GM21619 (cell line): Measurements from ENCODE around the gene MBD1.
"Not testable (repeated sequence)": the region's sequence is repeated elsewhere in the genome, so short reads cannot be mapped to it uniquely, and the experiment has no call there.

ENCODE experiments used
- ATAC-seq: cut with Tn5 transposase; IDR thresholded peaks from one replicate; pipeline ENCODE4 v1.9.1; 2021; ENCODE audit not compliant: unreplicated experiment

MBD1 gene

DNA sequence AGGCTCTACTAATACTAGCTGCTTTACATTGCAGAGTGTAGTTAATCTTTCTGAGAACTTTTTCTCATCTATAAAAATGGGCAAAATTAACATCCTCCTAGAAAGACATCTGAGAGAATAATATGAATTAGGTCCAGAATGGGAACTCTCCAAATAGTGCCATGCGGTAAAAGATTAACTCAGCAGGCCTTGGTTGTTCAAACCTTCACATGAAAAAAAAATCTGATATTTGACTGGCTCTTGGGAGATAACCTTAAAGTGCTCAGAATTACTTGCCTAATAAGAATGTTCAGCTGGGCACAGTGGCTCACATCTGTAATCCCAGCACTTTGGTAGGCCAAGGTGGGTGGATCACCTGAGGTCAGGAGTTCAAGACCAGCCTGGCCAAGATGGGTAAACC, 11.7 kb upstream of the MBD1 start:
- no peak for ATAC-seq

- no peak for ATAC-seq
Observed at GRCh38 chr18:50289108-50289443, 7.8 kb upstream of the MBD1 start.

DNA sequence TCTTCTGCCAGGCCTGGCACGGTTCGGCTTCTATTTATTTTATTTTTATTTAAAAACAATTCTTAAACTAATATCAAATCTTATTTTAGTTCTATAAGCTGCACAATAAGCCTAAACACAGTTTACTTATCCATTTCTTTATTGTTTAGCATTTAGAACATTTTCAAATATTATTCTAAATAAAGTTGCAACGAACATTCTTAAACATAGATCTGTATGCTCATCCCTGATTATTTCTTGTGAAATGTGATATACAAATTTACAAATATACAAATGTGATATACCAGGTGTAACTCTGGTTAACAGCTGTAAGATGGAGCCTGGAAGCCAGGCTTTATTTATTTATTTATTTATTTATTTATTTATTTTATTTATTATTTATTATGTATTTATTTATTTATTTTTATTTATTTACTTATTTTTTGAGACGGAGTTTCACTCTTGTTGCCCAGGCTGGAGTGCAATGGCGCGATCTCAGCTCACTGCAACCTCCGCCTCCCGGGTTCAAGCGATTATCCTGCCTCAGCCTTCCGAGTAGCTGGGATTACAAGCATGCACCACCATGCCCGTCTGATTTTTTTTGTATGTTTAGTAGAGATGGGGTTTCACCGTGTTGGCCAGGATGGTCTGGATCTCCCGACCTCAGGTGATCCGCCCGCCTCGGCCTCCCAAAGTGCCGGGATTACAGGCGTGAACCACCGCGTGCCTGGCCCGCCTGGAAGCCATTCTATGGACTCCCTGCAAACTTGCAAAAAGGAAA, 7.2 kb upstream of the MBD1 start:
- not testable (repeated sequence) for ATAC-seq

GRCh38 chr18:50287441-50288347, 6.4 kb upstream of the MBD1 start, which contains the start of gene CXXC1:
CXXC1 (minus strand) TSS chr18:50287692; CDS start chr18:50287589, 103 bp downstream.
- ATAC-seq, result peak; percentile 91

GRCh38 chr18:50287028-50287440, 5.7 kb upstream of the MBD1 start:
- no peak for ATAC-seq

DNA sequence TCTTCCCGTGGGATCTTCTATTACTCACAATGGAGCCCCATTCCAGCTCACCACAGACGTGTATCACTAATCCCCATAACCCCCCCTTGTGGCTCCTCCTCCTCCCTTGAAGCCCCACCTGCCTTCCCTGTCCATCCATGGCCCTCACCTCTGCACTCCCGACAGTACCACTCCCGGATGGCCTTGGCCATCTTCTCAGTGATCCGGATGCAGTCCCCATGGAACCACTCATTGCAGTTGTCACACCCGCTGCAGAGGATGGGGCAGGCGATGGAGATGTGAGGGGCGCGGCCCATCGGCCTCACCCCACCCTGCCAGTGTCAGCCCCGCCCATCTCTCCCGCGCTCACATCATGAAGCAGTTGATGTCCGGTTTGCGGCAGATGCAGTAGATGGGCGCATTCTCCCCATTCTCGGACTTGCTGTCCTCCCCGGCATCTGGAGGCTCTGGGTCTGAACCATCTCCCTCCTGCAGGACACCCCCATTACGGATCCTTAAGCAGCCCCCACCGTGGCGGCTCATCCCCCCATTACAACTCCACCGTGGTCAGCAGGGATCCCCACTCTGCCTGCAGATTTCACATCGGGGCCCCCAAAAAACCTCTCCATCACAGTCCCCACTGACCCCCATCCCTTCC, 5.2 kb upstream of the MBD1 start:
- no peak for ATAC-seq

DNA sequence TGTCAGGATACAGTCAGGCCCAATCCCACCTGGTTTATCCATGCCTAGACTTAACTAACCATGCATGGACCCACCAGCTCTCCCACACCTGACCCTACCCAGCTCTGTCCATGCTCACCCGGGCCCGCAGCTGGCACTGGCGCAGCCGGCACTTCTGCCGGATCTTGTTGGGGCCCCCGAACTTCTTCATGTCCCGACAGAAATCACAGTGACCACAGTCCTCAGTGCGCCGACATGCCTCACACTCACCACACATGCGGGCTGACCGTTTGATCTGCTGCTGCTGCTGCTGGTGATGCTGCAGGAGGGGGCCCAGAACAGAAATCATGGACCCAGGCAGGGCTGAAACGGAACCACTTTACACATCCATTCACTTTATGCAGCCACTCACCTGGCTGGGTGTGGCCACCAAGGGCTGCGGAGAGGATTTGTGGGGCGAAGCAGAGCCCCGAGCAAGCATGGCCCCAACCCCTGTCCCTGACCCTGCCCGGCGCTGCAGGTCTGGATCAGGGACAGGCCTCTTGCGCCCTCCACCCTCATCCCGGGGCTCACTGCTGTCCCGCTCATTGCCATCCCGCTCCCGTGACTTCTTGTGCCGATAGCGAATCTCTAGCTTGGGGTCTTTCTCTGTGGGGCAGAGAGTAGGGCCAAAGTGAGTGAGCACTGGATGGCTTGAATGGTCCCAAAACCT, 4.5 kb upstream of the MBD1 start:
- ATAC-seq, result no peak

DNA sequence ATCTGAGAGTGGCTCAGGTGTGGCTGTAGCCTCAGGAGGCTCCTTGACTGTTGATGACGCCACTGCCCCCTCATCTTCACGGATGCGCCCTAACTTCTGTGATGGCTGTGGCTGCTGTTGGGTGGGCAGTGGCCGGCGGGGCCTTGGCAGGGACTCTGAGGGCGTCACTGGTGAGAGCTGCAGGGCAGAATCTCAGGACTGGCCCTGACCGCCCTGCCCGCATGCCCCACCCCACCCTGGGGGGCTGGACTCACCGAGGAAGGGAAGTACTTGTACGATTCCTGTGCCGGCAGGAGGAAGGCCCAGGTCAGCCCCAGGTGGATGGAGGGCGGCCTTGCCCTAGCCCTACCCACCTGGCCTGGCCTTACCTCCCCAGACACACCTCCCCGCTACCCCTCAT, 3.7 kb upstream of the MBD1 start:
- ATAC-seq, result no peak

- no peak for ATAC-seq
Observed at GRCh38 chr18:50284255-50284885, 3.0 kb upstream of the MBD1 start.

GRCh38 chr18:50283469-50284209, 2.3 kb upstream of the MBD1 start:
- ATAC-seq, result no peak

DNA sequence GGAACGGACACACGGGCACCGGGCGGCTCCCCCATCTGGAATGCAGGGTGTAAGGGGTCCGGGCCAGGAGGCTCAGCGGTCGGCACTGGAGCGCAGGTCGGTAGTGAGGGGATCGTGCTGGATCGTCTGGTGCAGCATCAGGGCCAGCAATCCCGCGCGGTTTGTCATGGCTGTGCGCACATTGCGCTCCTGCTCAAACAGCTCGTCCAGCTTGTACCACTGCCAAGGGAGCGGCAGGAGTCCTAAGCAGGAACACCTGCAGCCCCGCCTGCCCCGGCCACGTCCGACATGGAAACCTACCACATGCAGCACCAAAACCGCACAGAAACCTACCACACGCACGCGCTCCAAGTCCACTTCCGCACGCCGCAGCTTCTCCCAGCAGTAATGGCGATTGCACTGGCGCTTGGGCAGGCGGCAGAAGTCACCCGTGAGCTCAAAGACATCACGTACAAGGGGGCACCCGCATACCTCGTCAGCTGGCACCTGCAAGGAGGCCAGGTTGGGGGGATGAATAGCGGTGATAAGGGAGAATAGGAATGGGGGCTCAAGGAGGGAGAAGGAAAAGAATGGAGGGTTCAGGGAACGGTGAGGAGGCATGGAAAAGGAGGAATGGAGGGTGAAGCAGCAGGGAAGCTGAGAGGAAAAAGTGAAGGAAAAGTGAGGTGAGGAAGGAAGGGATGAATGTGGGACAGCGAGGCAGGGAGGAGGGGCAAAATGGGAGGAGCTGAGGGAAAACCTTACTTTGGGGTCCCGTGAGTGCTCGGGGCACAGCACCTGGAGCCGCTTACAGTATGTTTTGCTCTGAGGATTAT, 1.4 kb upstream of the MBD1 start:
- no peak for ATAC-seq

DNA sequence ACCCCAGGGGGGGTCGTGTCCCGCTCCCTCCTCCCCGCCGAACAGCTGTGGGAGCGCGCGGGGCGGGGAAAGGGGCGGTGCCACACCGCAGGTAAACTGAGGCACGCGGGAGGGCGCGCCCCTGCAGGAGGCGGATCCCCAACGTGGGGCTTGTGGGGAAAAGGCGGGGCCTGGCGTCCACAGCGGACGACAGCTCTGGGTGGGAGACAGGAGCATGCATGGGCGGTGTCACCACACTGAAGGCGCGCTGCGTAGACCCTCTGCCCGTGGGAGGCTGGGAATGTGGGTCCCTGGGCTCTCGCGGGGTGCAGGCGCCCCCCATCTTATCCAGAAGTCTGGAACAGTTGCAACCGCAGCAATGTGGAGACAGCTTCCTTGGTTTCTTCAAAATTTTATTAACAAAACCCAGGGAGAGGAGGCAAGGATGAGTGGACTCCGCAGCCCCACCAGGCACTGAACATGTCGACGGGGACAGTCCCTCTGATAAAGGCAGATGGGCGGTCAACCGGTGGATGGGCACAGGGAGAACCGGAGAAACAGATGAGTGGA, 723 bp upstream of the MBD1 start:
- ATAC-seq, result no peak

- no peak for ATAC-seq
Observed at GRCh38 chr18:50280707-50281294, 522 bp downstream of the MBD1 start.

DNA sequence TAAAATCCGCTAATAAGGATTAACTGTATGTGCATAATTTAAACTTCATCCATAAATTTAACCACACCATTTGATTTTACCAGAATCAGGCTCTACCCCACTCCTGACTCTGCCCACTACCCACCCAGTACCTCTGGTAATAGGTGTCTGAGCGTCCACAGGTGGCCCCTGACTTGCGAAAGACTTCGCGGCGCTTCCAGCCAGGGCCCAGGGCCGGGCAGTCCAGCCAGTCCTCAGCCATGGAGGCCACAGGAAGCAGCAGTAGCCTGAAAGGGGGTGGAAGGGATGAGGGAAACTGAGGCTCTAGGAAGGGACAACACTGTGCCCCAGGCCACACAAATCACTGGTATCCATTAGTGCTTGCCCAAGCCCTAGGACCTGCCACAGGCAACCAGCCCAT, 1.6 kb downstream of the MBD1 start:
- no peak for ATAC-seq

GRCh38 chr18:50277942-50278341, 3.4 kb downstream of the MBD1 start:
- ATAC-seq, result no peak

GRCh38 chr18:50276452-50276851, 4.9 kb downstream of the MBD1 start:
- ATAC-seq, result no peak

DNA sequence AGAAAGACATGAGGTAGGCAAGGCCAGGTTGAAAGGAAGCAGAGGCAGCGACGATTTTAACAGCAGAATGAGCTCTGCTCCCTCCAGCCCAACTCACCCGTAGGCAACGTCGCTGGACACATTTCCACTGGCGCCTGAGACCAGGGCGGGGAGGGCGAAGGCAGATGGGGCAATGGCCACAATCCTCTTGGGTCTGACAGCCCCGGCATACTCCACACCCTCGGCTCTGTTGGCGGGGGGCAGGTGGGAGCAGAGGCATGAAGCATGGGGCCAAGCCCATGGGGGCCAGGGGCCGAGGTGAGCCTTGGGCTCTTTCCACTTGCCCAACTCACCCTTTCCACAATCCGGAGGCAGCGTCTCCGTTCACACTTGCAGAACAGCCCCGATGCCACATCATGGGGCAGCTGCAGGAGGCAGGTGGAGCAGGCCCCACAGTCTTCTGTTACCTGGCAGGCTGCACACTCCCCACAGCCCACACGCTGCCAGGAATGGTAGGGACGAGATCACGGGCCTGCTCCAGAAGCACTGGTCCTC, 5.8 kb downstream of the MBD1 start:
- ATAC-seq, result no peak

GRCh38 chr18:50274941-50275340, 6.4 kb downstream of the MBD1 start:
- no peak for ATAC-seq
